K562 (cell line): ENCODE results near the gene WNK1. TPM values are rescaled to one million over a fixed set of nuclear protein-coding genes. Genes with fewer than 3 reads are reported as not detected.
A peak's percentile ranks its signal among the peaks of the same experiment; 100 is the strongest.

Experiments
- ATAC-seq: fragments of 200-7000 bp; cut with Tn5 transposase; 3 replicates; pipeline ENCODE4 v1.9.1; 2020; ENCODE audit warnings: moderate library complexity
- BruUV-seq: library from RNA; stranded (reverse); fragments of 400-500 nt; replicated peaks from 2 replicates; lab custom pipeline; 2021; lab: Mats Ljungman, UMichigan
- CTCF ChIA-PET: fragments of 300-600 bp; formaldehyde crosslinking; extraction: SDS; loops from one replicate; lab custom pipeline; 2021; ENCODE audit warnings: low intra/inter-chr PET ratio; lab: Yijun Ruan, JAX
- POLR2A ChIA-PET: fragments of 300-600, 350-650 bp; sonication (Branson Sonifier 250); formaldehyde crosslinking; extraction: SDS; loops from one replicate; lab custom pipeline; 2021; ENCODE audit warnings: antibody characterized with exemption, inconsistent platforms; lab: Yijun Ruan, JAX
- DNase-seq, 4 experiments: peaks; one replicate each; pipeline versions ENCODE4 v3.0.0 to v3.0.0-alpha.2; 2011 to 2018; ENCODE audit warnings: low spot score in 3 of 4, mixed read lengths in 3 of 4; ENCODE audit errors: extremely low read depth in 1 of 4
- FAIRE-seq: peaks from 2 replicates; lab custom pipeline; 2011; peaks lifted over from hg19 to GRCh38; lab: Jason Lieb, UNC
- H2AFZ ChIP-seq: 2 replicates; pipeline ENCODE4 v1.6.0; 2011; ENCODE audit warnings: low read depth, low read length, control low read depth, inconsistent platforms
- H3K27ac ChIP-seq: fragments of 200-600 bp; 3 replicates; pipeline ENCODE4 v1.8.0; 2011; ENCODE audit warnings: low read depth, mild to moderate bottlenecking, control low read depth, inconsistent platforms, low read length, moderate library complexity, mixed read lengths; ENCODE audit errors: extremely low read depth
- H3K27me3 ChIP-seq, 2 experiments: fragments of 300-600 bp in 1 of 2; 2 replicates in 1 of 2; 3 replicates in 1 of 2; pipeline versions ENCODE4 v1.6.0 to v1.8.0; 2011; ENCODE audit warnings: inconsistent platforms in 2 of 2, low read length in 2 of 2, mild to moderate bottlenecking in 1 of 2, mixed read lengths in 1 of 2, moderate library complexity in 1 of 2; ENCODE audit not compliant: control insufficient read depth in 2 of 2, insufficient read depth in 2 of 2
- H3K36me3 ChIP-seq: fragments of 300-600 bp; 3 replicates; pipeline ENCODE4 v1.8.0; 2011; ENCODE audit warnings: mild to moderate bottlenecking, low read length, inconsistent platforms; ENCODE audit not compliant: control insufficient read depth, insufficient read depth
- H3K4me1 ChIP-seq, 2 experiments: fragments of 200-600 bp in 1 of 2; replicated peaks in 1 of 2; 2 replicates in 1 of 2; 3 replicates in 1 of 2; pipeline versions ENCODE4 v1.5.1 to v1.8.0; 2011; ENCODE audit warnings: inconsistent platforms in 2 of 2, low read length in 2 of 2, mild to moderate bottlenecking in 1 of 2, mixed read lengths in 1 of 2, moderate library complexity in 1 of 2; ENCODE audit not compliant: control insufficient read depth in 2 of 2, insufficient read depth in 2 of 2
- H3K4me2 ChIP-seq: 2 replicates; pipeline ENCODE4 v1.6.1; 2011; ENCODE audit warnings: low read length, control low read depth, inconsistent platforms, mixed read lengths; ENCODE audit not compliant: insufficient read depth
- H3K4me3 ChIP-seq: fragments of 200-600 bp; sonication (generic), shearing (Covaris generic); 2 replicates; pipeline ENCODE4 v1.5.1; 2016; ENCODE audit warnings: control low read depth, inconsistent platforms
- H3K79me2 ChIP-seq: fragments of 200-600 bp; 3 replicates; pipeline ENCODE4 v1.8.0; 2011; ENCODE audit warnings: low read length, inconsistent platforms; ENCODE audit not compliant: control insufficient read depth, insufficient read depth
- H3K9ac ChIP-seq, 2 experiments: 2 replicates each; pipeline versions ENCODE4 v1.6.0 to v1.6.1; 2011; ENCODE audit warnings: low read depth in 2 of 2, low read length in 2 of 2, control low read depth in 1 of 2, inconsistent platforms in 1 of 2, mild to moderate bottlenecking in 1 of 2, mixed read lengths in 1 of 2; ENCODE audit not compliant: insufficient read depth in 1 of 2
- H3K9me1 ChIP-seq: one replicate; pipeline ENCODE4 v1.6.0; 2011; ENCODE audit warnings: inconsistent platforms, mild to moderate bottlenecking, low read length, moderate library complexity; ENCODE audit not compliant: control insufficient read depth, insufficient read depth
- H3K9me3 ChIP-seq: replicated peaks from 2 replicates; pipeline ENCODE4 v1.5.1; 2011; ENCODE audit warnings: low read depth, low read length, inconsistent platforms; ENCODE audit not compliant: control insufficient read depth, insufficient read depth
- H4K20me1 ChIP-seq: replicated peaks from 2 replicates; pipeline ENCODE4 v1.6.1; 2011; ENCODE audit warnings: low read length, inconsistent platforms, mixed read lengths; ENCODE audit not compliant: control insufficient read depth, insufficient read depth
- ARID3B ChIP-seq: fragments of 250-450 bp; sonication (Bioruptor Pico); IDR thresholded peaks from 2 replicates; pipeline ENCODE4 v1.4.0; 2020; ENCODE audit warnings: borderline replicate concordance
- C11orf30 ChIP-seq: fragments of 450-650 bp; IDR thresholded peaks from 2 replicates; pipeline ENCODE4 v1.6.1; 2016; ENCODE audit warnings: low read depth, mild to moderate bottlenecking
- CC2D1A ChIP-seq: fragments of 450-650 bp; IDR thresholded peaks from 2 replicates; pipeline ENCODE4 v1.6.1; 2017; ENCODE audit warnings: mild to moderate bottlenecking
- DACH1 ChIP-seq: fragments of 450-650 bp; IDR thresholded peaks from 2 replicates; pipeline ENCODE4 v1.6.1; 2018; ENCODE audit not compliant: partially characterized antibody
- E2F3 ChIP-seq: fragments of 250-450 bp; sonication (Bioruptor Pico); IDR thresholded peaks from 2 replicates; pipeline ENCODE4 v1.4.0; 2020; ENCODE audit warnings: mild to moderate bottlenecking
- FOXK2 ChIP-seq, 2 experiments: fragments of 450-650 bp; IDR thresholded peaks in 1 of 2; conservative IDR thresholded peaks in 1 of 2; 2 replicates each; pipeline ENCODE4 v1.6.1; 2016; ENCODE audit warnings: low read depth in 2 of 2, mild to moderate bottlenecking in 1 of 2
- HDGF ChIP-seq: fragments of 450-650 bp; IDR thresholded peaks from 2 replicates; pipeline ENCODE4 v1.6.1; 2016
- JUND ChIP-seq, 2 experiments: IDR thresholded peaks; 2 replicates in 1 of 2; 3 replicates in 1 of 2; pipeline ENCODE4 v1.6.1; 2011; ENCODE audit warnings: borderline replicate concordance in 2 of 2, low read depth in 2 of 2, low read length in 2 of 2, improper control_type of control experiment in 1 of 2, missing biosample characterization in 1 of 2, missing genetic modification characterization in 1 of 2, missing genetic modification reagents in 1 of 2
- KHSRP ChIP-seq: fragments of 450-650 bp; IDR thresholded peaks from 2 replicates; pipeline ENCODE4 v1.6.1; 2017
- MAFF ChIP-seq: IDR thresholded peaks from 2 replicates; pipeline ENCODE4 v1.6.1; 2012; ENCODE audit warnings: low read length, improper control_type of control experiment
- MAFK ChIP-seq: IDR thresholded peaks from 2 replicates; pipeline ENCODE4 v1.6.1; 2011; ENCODE audit warnings: low read length, improper control_type of control experiment
- NFE2L1 ChIP-seq: fragments of 450-650 bp; IDR thresholded peaks from 2 replicates; pipeline ENCODE4 v1.6.1; 2016; ENCODE audit warnings: missing genetic modification characterization, low read depth, mild to moderate bottlenecking, missing compliant biosample characterization, moderate library complexity, borderline replicate concordance
- NR2F6 ChIP-seq: fragments of 450-650 bp; formaldehyde crosslinking; IDR thresholded peaks from 2 replicates; pipeline ENCODE4 v1.4.0; 2020; ENCODE audit warnings: mild to moderate bottlenecking
- POLR2B ChIP-seq: fragments of 450-650 bp; IDR thresholded peaks from 2 replicates; pipeline ENCODE4 v1.6.1; 2018; ENCODE audit warnings: low read depth; ENCODE audit not compliant: partially characterized antibody
- RBFOX2 ChIP-seq: fragments of 200-400 bp; formaldehyde crosslinking; IDR thresholded peaks from 2 replicates; pipeline ENCODE4 v1.6.1; 2017; ENCODE audit warnings: low read depth, mild to moderate bottlenecking, low read length, moderate library complexity
- SMAD3 ChIP-seq: fragments of 450-650 bp; formaldehyde crosslinking; conservative IDR thresholded peaks from 2 replicates; pipeline ENCODE4 v1.4.0; 2020; ENCODE audit warnings: mild to moderate bottlenecking
- SMARCB1 ChIP-seq: IDR thresholded peaks from 2 replicates; pipeline ENCODE4 v1.6.1; 2011; ENCODE audit warnings: improper control_type of control experiment, low read depth; ENCODE audit not compliant: insufficient read length
- ZNF316 ChIP-seq: fragments of 450-650 bp; IDR thresholded peaks from 2 replicates; pipeline ENCODE4 v1.6.1; 2016
- WGBS: fragments of 100-300 bp; shearing (Covaris generic); methylation state at CpG from one replicate; pipeline ENCODE4 v1.1.6; 2016; ENCODE audit warnings: low coverage, mixed read lengths; ENCODE audit not compliant: insufficient coverage; ENCODE audit errors: missing lambda C conversion rate; 5-methylcytosine and 5-hydroxymethylcytosine counted together
- in situ Hi-C: fragments of 300-500 bp; cut with MboI; formaldehyde crosslinking; loops from 4 replicates; pipeline ENCODE4 v1.15.0; 2018; ENCODE audit warnings: inconsistent platforms, mixed read lengths
- intact Hi-C: fragments of 100-400 bp; cut with micrococcal nuclease; formaldehyde crosslinking; loops from 2 replicates; pipeline ENCODE4 v1.14.2; 2022
- polyA plus RNA-seq, 8 experiments: library from polyadenylated mRNA; depleted of rRNA in 4 of 8; stranded (reverse) in 5 of 8; unstranded in 3 of 8; fragments of >200 nt; fragmentation: Nextera tagmentation in 2 of 8; fragmentation: Illumina TruSeq in 1 of 8; extraction: Ambion mirVana in 2 of 8; extraction: Trizol in 1 of 8; gene quantifications; 2 replicates each; pipeline versions ENCODE4 v1.2.1 to v1.2.3, GENCODE V29; 2011 to 2014; ENCODE audit warnings: inconsistent platforms in 1 of 8, missing spikeins in 1 of 8
- total RNA-seq, 7 experiments: library from RNA; depleted of rRNA in 6 of 7; stranded (reverse); fragments of >200 nt in 6 of 7; fragmentation: Illumina TruSeq in 2 of 7; extraction: Trizol in 2 of 7; gene quantifications; 2 replicates each; pipeline versions ENCODE4 v1.2.1 to v1.2.3, GENCODE V29; 2011 to 2021; ENCODE audit warnings: low replicate concordance in 1 of 7

WNK1 gene
- total and polyA plus RNA-seq, 9 of the 15 experiments (the other 6 are each of a cell fraction or from before 2014, with no cell fraction given): 4.3 to 73.9 (median 31.0) TPM

- H3K79me2 ChIP-seq: no peaks in the 10 kb centered on the region
- no peak overlapping the region for H2AFZ ChIP-seq
- H3K27ac ChIP-seq: no peak overlapping the region
- WGBS: 95% methylated on average over 4 of the region's 4 CpGs
- no peaks in the 10 kb centered on the region for H3K9me1 ChIP-seq
- H3K4me1 ChIP-seq: no peaks in the 10 kb centered on the region
- TF ChIP-seq KHSRP (no peak), NR2F6 (CRISPR knock-in tag) (no peak), E2F3 (no peak), JUND (IDR thresholded peaks at IDR 0.05; ENCODE audit: borderline replicate concordance, low read depth, low read length) (no peak), JUND (tag; IDR thresholded peaks at IDR 0.05; ENCODE audit: borderline replicate concordance, low read depth, low read length) (no peak), SMARCB1 (no peak)
- H3K9me3 ChIP-seq: no peaks in the 10 kb centered on the region
- DNase-seq (no peak), ATAC-seq (no peak), FAIRE-seq (no peak)
- H3K27me3 ChIP-seq: no peaks in the 10 kb centered on the region
- BruUV-seq: TSS peak; percentile 12
- peaks cover 76% of the 10 kb centered on the region for H3K36me3 ChIP-seq
- intact Hi-C loops: no loop called here
- ChIA-PET POLR2A (no interaction called here), CTCF (no interaction called here)
- no peaks in the 10 kb centered on the region for H4K20me1 ChIP-seq
- in situ Hi-C loops: no loop called here
- no peak overlapping the region for H3K9ac ChIP-seq
- no peak overlapping the region for H3K4me2 ChIP-seq
- H3K4me3 ChIP-seq: no peak overlapping the region
These were observed 110.0 kb downstream of the WNK1 start for GRCh38 chr12:862303-862911.

GRCh38 chr12:863285-863684, 110.9 kb downstream of the WNK1 start:
- Histone ChIP-seq H3K9me3 (no peaks in the 10 kb centered on the region), H3K27ac (no peak overlapping the region), H4K20me1 (no peaks in the 10 kb centered on the region), H3K36me3 (peaks cover 78% of the 10 kb centered on the region), H3K27me3 (no peaks in the 10 kb centered on the region), H3K79me2 (no peaks in the 10 kb centered on the region), H2AFZ (no peak overlapping the region), H3K4me2 (no peak overlapping the region), H3K9ac (no peak overlapping the region), H3K4me3 (no peak overlapping the region), H3K9me1 (no peaks in the 10 kb centered on the region), H3K4me1 (no peaks in the 10 kb centered on the region)
- FAIRE-seq (no peak), DNase-seq (no peak), ATAC-seq (no peak)
- WGBS: 100% methylated on average over 1 of the region's 1 CpG
- intact Hi-C loops (no loop called here), in situ Hi-C loops (no loop called here)
- no TSS peak for BruUV-seq
- ChIA-PET CTCF (no interaction called here), POLR2A (no interaction called here)
- TF ChIP-seq HDGF: no peak
- no peak for TF ChIP-seq ARID3B (CRISPR knock-in tag)
- TF ChIP-seq RBFOX2: no peak
- peak; percentile 61; the same call in 1 of the 2 replicates for TF ChIP-seq MAFF
- no peak for TF ChIP-seq NFE2L1 (tag)
- TF ChIP-seq POLR2B: no peak
- peak; percentile 71 for TF ChIP-seq MAFK
- TF ChIP-seq FOXK2 (conservative IDR thresholded peaks at IDR 0.05 in 1 of 2, IDR thresholded peaks at IDR 0.05 in 1 of 2; ENCODE audit: low read depth in 2 of 2): no peak
- no peak for TF ChIP-seq DACH1
- no peak for TF ChIP-seq SMAD3 (CRISPR knock-in tag)
- peak; percentile 72 for TF ChIP-seq C11orf30
- no peak for TF ChIP-seq CC2D1A
- TF ChIP-seq ZNF316: peak; percentile 89
